Measurements from ENCODE around the gene TK2.
"Not testable (repeated sequence)": the region's sequence is repeated elsewhere in the genome, so short reads cannot be mapped to it uniquely, and the experiment has no call there.

Gene TK2

GRCh38 chr16:66515596-66516508 is 34.1 kb downstream of the TK2 start:
- H3K4me3 ChIP-seq (ENCODE audit: low read depth, low read length) = no peak overlapping the region
- in situ Hi-C loops (cut with HindIII; ENCODE audit: low sequenced_read_pairs) = no loop called here
- DNase-seq (ENCODE audit: low read depth, low spot score) = peak; percentile 69
- TF ChIP-seq, protein P1, sequence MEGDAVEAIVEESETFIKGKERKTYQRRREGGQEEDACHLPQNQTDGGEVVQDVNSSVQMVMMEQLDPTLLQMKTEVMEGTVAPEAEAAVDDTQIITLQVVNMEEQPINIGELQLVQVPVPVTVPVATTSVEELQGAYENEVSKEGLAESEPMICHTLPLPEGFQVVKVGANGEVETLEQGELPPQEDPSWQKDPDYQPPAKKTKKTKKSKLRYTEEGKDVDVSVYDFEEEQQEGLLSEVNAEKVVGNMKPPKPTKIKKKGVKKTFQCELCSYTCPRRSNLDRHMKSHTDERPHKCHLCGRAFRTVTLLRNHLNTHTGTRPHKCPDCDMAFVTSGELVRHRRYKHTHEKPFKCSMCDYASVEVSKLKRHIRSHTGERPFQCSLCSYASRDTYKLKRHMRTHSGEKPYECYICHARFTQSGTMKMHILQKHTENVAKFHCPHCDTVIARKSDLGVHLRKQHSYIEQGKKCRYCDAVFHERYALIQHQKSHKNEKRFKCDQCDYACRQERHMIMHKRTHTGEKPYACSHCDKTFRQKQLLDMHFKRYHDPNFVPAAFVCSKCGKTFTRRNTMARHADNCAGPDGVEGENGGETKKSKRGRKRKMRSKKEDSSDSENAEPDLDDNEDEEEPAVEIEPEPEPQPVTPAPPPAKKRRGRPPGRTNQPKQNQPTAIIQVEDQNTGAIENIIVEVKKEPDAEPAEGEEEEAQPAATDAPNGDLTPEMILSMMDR (IDR thresholded peaks at IDR 0.05; ENCODE audit: low read depth, low read length) = peak; percentile 59

GRCh38 chr16:66514980-66515595 is 34.8 kb downstream of the TK2 start:
- DNase-seq (ENCODE audit: low read depth, low spot score); in situ Hi-C loops (cut with HindIII; ENCODE audit: low sequenced_read_pairs); H3K4me3 ChIP-seq (ENCODE audit: low read depth, low read length): not testable (repeated sequence)

- H3K4me3 ChIP-seq (ENCODE audit: low read depth, low read length); DNase-seq (ENCODE audit: low read depth, low spot score); in situ Hi-C loops (cut with HindIII; ENCODE audit: low sequenced_read_pairs): not testable (repeated sequence)
Observed at GRCh38 chr16:66514391-66514790, 35.5 kb downstream of the TK2 start.

DNA sequence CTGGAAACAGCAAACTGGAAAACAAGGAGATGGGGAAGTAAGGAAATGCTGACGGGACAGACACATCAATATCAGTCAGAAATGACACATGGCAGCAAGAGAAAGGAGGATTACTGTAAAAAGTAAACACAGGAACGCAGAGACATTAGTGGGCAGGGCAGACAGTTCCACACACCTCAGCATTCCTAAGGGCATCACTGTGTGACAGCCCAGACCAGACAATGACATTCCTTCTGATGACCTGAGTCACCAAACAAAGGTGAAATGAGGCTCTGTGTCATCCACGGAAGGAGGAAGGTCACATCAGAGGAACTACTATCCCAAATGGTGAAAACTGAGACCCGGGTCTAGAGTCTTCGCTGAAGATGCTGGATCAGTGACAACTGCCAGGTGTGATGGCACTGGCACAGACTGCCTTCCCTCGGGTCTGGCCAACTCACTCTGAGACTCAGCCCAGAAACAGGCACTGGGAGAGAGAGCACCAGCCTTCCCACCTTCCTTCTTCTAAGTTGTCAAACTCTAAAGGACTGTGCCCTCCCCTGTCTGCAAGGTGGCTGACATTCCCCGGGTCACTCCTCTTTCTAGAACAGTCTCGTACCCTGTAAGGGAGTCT is 36.7 kb downstream of the TK2 start:
- no peak overlapping the region for H3K4me3 ChIP-seq (ENCODE audit: low read depth, low read length)
- in situ Hi-C loops (cut with HindIII; ENCODE audit: low sequenced_read_pairs) = no loop called here
- TF ChIP-seq, protein P1 (IDR thresholded peaks at IDR 0.05; ENCODE audit: low read depth, low read length) = no peak
- DNase-seq (ENCODE audit: low read depth, low spot score) = no peak

DNA sequence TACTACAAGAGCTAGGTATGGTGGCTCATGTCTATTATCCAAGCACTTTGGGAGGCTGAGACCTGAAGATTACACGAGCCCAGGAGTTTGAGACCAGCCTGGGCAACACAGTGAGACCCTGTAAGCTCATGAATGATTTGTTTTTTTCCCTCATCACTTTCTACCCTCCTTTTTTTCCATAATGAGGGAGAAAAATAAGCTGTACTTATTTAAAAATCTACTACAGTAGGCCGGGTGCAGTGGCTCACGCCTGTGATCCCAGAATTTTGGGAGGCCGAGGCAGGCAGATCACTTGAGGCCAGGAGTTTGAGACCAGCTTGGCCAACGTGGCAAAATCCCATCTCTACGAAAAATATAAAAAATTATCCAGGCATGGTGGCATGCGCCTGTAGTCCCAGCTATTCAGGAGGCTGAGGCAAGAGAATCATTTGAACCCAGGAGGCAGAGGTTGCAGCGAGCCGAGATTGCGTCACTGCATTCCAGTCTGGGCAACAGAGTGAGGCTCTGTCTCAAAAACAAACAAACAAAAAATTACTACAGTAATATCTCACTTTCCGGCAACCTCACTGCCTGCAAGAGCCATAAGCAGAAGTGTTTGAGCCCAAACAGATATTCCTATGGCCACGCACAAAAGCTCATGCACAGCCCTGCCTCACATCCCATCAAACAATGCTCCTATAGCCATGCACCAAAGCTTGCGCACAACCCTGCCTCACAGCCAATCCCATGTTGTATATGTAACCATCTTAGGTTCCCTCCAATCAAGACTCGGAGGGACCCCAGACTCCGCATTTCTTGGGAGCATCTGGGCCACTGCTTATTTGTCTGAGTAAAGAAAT is 37.4 kb downstream of the TK2 start:
- DNase-seq (ENCODE audit: low read depth, low spot score) = peak; percentile 28
- in situ Hi-C loops (cut with HindIII; ENCODE audit: low sequenced_read_pairs) = no loop called here
- H3K4me3 ChIP-seq (ENCODE audit: low read depth, low read length) = no peak overlapping the region
- TF ChIP-seq, protein P1 (IDR thresholded peaks at IDR 0.05; ENCODE audit: low read depth, low read length) = no peak

DNA sequence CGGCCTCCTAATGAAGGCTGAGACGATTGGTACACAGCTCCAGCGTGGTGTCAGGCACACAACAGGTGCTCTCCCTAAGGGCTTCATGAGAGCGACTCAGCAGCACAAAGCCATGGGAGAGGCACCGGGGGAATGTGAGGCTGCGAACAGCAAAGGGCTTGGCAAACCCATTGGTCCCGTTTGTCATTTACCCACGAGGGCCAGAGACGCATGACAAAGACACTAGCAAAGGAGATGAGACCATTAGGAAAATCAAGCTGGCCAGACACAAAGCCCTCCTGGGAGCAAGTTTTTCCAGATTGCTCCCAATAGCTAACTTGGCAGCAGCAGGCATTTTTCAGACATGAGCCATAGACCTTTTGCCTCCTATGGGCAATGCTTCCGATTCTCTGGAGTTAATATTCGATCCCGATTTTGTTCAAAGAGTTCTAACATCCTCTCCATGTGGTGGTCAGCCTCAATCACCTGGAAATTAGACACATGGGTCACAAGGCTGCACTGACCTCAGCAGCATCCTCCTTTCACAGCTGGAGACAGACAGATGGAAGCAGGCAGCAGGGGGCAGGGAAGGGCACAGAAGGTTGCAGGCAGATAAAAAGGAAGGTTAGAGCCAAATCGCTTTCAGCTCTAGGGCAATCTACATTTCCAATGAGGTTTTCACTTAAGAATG is 38.2 kb downstream of the TK2 start:
- no peak overlapping the region for H3K4me3 ChIP-seq (ENCODE audit: low read depth, low read length)
- peak; percentile 79 for DNase-seq (ENCODE audit: low read depth, low spot score)
- in situ Hi-C loops (cut with HindIII; ENCODE audit: low sequenced_read_pairs) = no loop called here
- TF ChIP-seq, protein P1 (IDR thresholded peaks at IDR 0.05; ENCODE audit: low read depth, low read length) = no peak
